Liver (tissue), 9 donors: ENCODE measurements around the gene OLIG1. TPM values are rescaled to one million over a fixed set of nuclear protein-coding genes. Genes with fewer than 3 reads are reported as not detected.

Experiments used
- DNase-seq: peaks from one replicate; pipeline ENCODE4 v3.0.0-alpha.2; 2017; ENCODE audit warnings: low spot score
- H3K27ac ChIP-seq, 2 donors: one replicate each; pipeline ENCODE4 v1.7.0; 2013; ENCODE audit warnings: inconsistent platforms in 2 of 2, low read length in 2 of 2, control low read depth in 1 of 2, low read depth in 1 of 2, mild to moderate bottlenecking in 1 of 2
- H3K27me3 ChIP-seq, 4 donors: one replicate each; pipeline versions ENCODE4 v1.6.1 to v1.7.0; 2013; ENCODE audit warnings: low read length in 3 of 4, inconsistent platforms in 1 of 4, mild to moderate bottlenecking in 1 of 4, moderate library complexity in 1 of 4; ENCODE audit not compliant: control insufficient read depth in 4 of 4, insufficient read depth in 4 of 4
- H3K36me3 ChIP-seq, 4 donors: one replicate each; pipeline versions ENCODE4 v1.6.1 to v1.7.0; 2013; ENCODE audit warnings: low read length in 3 of 4, mild to moderate bottlenecking in 3 of 4, low read depth in 1 of 4, moderate library complexity in 1 of 4; ENCODE audit not compliant: control insufficient read depth in 4 of 4, insufficient read depth in 3 of 4
- H3K4me1 ChIP-seq, 4 donors: one replicate each; pipeline versions ENCODE4 v1.6.1 to v1.7.0; 2013; ENCODE audit warnings: low read length in 3 of 4, mild to moderate bottlenecking in 3 of 4, moderate library complexity in 1 of 4; ENCODE audit not compliant: control insufficient read depth in 4 of 4, insufficient read depth in 4 of 4
- H3K4me3 ChIP-seq, 3 donors: one replicate each; pipeline versions ENCODE4 v1.6.1 to v1.7.0; 2013; ENCODE audit warnings: low read length in 3 of 3, control low read depth in 1 of 3, low read depth in 1 of 3, mild to moderate bottlenecking in 1 of 3
- H3K9ac ChIP-seq, 2 donors: one replicate each; pipeline ENCODE4 v1.7.0; 2013; ENCODE audit warnings: low read length in 2 of 2, mild to moderate bottlenecking in 2 of 2, moderate library complexity in 2 of 2, control low read depth in 1 of 2, low read depth in 1 of 2
- H3K9me3 ChIP-seq, 4 donors: one replicate each; pipeline versions ENCODE4 v1.6.1 to v1.7.0; 2013; ENCODE audit warnings: low read length in 3 of 4; ENCODE audit not compliant: control insufficient read depth in 4 of 4
- EGR1 ChIP-seq, 2 donors: IDR thresholded peaks; 2 replicates each; pipeline ENCODE4 v1.6.1; 2016 to 2018; ENCODE audit warnings: antibody characterized with exemption in 2 of 2, low read depth in 2 of 2
- FOXA1 ChIP-seq: IDR thresholded peaks from 2 replicates; pipeline ENCODE4 v1.6.1; 2016; ENCODE audit warnings: antibody characterized with exemption
- FOXA2 ChIP-seq: IDR thresholded peaks from 2 replicates; pipeline ENCODE4 v1.6.1; 2016; ENCODE audit warnings: antibody characterized with exemption
- GABPA ChIP-seq, 2 donors: IDR thresholded peaks in 1 of 2; conservative IDR thresholded peaks in 1 of 2; 2 replicates each; pipeline ENCODE4 v1.6.1; 2016; ENCODE audit warnings: antibody characterized with exemption in 2 of 2, mild to moderate bottlenecking in 1 of 2, moderate library complexity in 1 of 2
- HNF4A ChIP-seq, 2 donors: conservative IDR thresholded peaks; 2 replicates each; pipeline ENCODE4 v1.6.1; 2016; ENCODE audit warnings: antibody characterized with exemption in 2 of 2, mild to moderate bottlenecking in 2 of 2
- HNF4G ChIP-seq: IDR thresholded peaks from 2 replicates; pipeline ENCODE4 v1.6.1; 2016; ENCODE audit warnings: antibody characterized with exemption
- JUND ChIP-seq, 2 donors: IDR thresholded peaks; 2 replicates each; pipeline ENCODE4 v1.6.1; 2016; ENCODE audit warnings: antibody characterized with exemption in 2 of 2
- NR2F2 ChIP-seq: IDR thresholded peaks from 2 replicates; pipeline ENCODE4 v1.6.1; 2016; ENCODE audit warnings: antibody characterized with exemption
- RAD21 ChIP-seq, 2 donors: IDR thresholded peaks; 2 replicates each; pipeline ENCODE4 v1.6.1; 2016; ENCODE audit warnings: antibody characterized with exemption in 2 of 2, mild to moderate bottlenecking in 2 of 2
- RXRA ChIP-seq, 2 donors: IDR thresholded peaks; 2 replicates each; pipeline ENCODE4 v1.6.1; 2017 to 2018; ENCODE audit warnings: antibody characterized with exemption in 2 of 2, mild to moderate bottlenecking in 1 of 2
- SP1 ChIP-seq: IDR thresholded peaks from 2 replicates; pipeline ENCODE4 v1.6.1; 2018; ENCODE audit warnings: antibody characterized with exemption, mild to moderate bottlenecking
- TAF1 ChIP-seq: conservative IDR thresholded peaks from 2 replicates; pipeline ENCODE4 v1.6.1; 2016; ENCODE audit warnings: antibody characterized with exemption, mild to moderate bottlenecking
- YY1 ChIP-seq: IDR thresholded peaks from 2 replicates; pipeline ENCODE4 v1.6.1; 2016; ENCODE audit warnings: antibody characterized with exemption, mild to moderate bottlenecking
- WGBS: extraction: QIAGEN DNeasy Blood & Tissue Kit; methylation state at CpG from one replicate; pipeline ENCODE4 v1.1.7; 2013; 5-methylcytosine and 5-hydroxymethylcytosine counted together
- polyA plus RNA-seq, 2 donors: library from polyadenylated mRNA; stranded (reverse) in 1 of 2; unstranded in 1 of 2; fragments of 200-250 nt in 1 of 2; fragments of >200 nt in 1 of 2; fragmentation: Nextera tagmentation in 1 of 2; extraction: Ambion mirVana in 1 of 2; gene quantifications; one replicate each; pipeline versions ENCODE4 v1.2.1 to v1.2.3, GENCODE V29; 2013 to 2015
- total RNA-seq, 2 donors: library from RNA; depleted of rRNA; stranded (reverse); fragments of >200 nt; gene quantifications; one replicate each; pipeline ENCODE4 v1.2.3, GENCODE V29; 2014
- TF ChIP-seq, protein P1 (sequence below): IDR thresholded peaks from 2 replicates; pipeline ENCODE4 v1.6.1; 2016; ENCODE audit warnings: antibody characterized with exemption, mild to moderate bottlenecking
- TF ChIP-seq, protein P2 (sequence below): IDR thresholded peaks from 2 replicates; pipeline ENCODE4 v1.6.1; 2016; ENCODE audit warnings: antibody characterized with exemption
- TF ChIP-seq, protein P3 (sequence below): fragments of 150-350 bp; IDR thresholded peaks from 2 replicates; pipeline ENCODE4 v1.5.1; 2017; ENCODE audit warnings: improper control_type of control experiment, low read depth, low read length; ENCODE audit not compliant: missing input control
- TF ChIP-seq, protein P4 (sequence below): IDR thresholded peaks from 2 replicates; pipeline ENCODE4 v1.6.1; 2016; ENCODE audit warnings: antibody characterized with exemption
- TF ChIP-seq, protein P5 (sequence below): IDR thresholded peaks from 2 replicates; pipeline ENCODE4 v1.6.1; 2016; ENCODE audit warnings: antibody characterized with exemption
- donor health status: healthy.
- donor health status: healthy.
- donor health status: healthy.
- donor health status: healthy.
- donor health status: healthy.

Gene OLIG1
- total and polyA plus RNA-seq, 4 donors = 0.19 TPM; not detected in 3

DNA sequence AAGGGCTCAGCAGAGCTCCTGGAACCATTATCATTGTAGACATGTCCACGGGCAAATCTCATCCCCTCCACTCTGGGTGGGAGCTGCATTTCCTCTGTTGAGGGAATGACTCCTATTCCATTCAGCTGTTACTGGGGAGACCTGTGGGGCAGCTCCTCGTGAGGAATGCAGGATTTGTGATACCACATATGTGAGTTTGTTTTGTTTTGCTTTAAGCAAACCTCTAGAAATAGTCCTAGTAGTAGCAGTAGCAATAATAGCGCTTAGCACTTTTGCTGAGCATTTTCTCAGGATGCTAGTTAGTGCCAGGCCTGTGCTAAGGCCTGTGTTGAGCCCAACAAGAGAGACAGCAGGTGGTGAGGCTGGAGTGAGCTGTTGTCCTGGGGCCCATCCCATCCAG is 10.8 kb downstream of the OLIG1 start:
- WGBS = 78% methylated on average over 3 of the region's 3 CpGs
- H3K27ac ChIP-seq = no peak overlapping the region
- no peaks in the 10 kb centered on the region for H3K9me3 ChIP-seq
- no peaks in the 10 kb centered on the region for H3K4me1 ChIP-seq
- DNase-seq = no peak
- H3K4me3 ChIP-seq = no peak overlapping the region
- H3K9ac ChIP-seq = no peak overlapping the region
- H3K27me3 ChIP-seq = peaks cover 0 to 4% (median 0%) of the 10 kb centered on the region in 4 donors
- H3K36me3 ChIP-seq = no peaks in the 10 kb centered on the region
- TF ChIP-seq SP1 (no peak), HNF4A (conservative IDR thresholded peaks at IDR 0.05) (no peak), JUND (IDR thresholded peaks at IDR 0.05) (no peak), EGR1 (IDR thresholded peaks at IDR 0.05; ENCODE audit: low read depth in 2 of 2) (no peak), YY1 (no peak), RXRA (IDR thresholded peaks at IDR 0.05) (no peak), NR2F2 (no peak), FOXA1 (no peak), HNF4G (no peak), GABPA (IDR thresholded peaks at IDR 0.05 in 1 of 2, conservative IDR thresholded peaks at IDR 0.05 in 1 of 2) (no peak), FOXA2 (no peak), RAD21 (IDR thresholded peaks at IDR 0.05) (no peak)
- TF ChIP-seq, protein P1, sequence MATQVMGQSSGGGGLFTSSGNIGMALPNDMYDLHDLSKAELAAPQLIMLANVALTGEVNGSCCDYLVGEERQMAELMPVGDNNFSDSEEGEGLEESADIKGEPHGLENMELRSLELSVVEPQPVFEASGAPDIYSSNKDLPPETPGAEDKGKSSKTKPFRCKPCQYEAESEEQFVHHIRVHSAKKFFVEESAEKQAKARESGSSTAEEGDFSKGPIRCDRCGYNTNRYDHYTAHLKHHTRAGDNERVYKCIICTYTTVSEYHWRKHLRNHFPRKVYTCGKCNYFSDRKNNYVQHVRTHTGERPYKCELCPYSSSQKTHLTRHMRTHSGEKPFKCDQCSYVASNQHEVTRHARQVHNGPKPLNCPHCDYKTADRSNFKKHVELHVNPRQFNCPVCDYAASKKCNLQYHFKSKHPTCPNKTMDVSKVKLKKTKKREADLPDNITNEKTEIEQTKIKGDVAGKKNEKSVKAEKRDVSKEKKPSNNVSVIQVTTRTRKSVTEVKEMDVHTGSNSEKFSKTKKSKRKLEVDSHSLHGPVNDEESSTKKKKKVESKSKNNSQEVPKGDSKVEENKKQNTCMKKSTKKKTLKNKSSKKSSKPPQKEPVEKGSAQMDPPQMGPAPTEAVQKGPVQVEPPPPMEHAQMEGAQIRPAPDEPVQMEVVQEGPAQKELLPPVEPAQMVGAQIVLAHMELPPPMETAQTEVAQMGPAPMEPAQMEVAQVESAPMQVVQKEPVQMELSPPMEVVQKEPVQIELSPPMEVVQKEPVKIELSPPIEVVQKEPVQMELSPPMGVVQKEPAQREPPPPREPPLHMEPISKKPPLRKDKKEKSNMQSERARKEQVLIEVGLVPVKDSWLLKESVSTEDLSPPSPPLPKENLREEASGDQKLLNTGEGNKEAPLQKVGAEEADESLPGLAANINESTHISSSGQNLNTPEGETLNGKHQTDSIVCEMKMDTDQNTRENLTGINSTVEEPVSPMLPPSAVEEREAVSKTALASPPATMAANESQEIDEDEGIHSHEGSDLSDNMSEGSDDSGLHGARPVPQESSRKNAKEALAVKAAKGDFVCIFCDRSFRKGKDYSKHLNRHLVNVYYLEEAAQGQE = no peak
- TF ChIP-seq, protein P2, sequence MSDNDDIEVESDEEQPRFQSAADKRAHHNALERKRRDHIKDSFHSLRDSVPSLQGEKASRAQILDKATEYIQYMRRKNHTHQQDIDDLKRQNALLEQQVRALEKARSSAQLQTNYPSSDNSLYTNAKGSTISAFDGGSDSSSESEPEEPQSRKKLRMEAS = no peak
- TF ChIP-seq, protein P3, sequence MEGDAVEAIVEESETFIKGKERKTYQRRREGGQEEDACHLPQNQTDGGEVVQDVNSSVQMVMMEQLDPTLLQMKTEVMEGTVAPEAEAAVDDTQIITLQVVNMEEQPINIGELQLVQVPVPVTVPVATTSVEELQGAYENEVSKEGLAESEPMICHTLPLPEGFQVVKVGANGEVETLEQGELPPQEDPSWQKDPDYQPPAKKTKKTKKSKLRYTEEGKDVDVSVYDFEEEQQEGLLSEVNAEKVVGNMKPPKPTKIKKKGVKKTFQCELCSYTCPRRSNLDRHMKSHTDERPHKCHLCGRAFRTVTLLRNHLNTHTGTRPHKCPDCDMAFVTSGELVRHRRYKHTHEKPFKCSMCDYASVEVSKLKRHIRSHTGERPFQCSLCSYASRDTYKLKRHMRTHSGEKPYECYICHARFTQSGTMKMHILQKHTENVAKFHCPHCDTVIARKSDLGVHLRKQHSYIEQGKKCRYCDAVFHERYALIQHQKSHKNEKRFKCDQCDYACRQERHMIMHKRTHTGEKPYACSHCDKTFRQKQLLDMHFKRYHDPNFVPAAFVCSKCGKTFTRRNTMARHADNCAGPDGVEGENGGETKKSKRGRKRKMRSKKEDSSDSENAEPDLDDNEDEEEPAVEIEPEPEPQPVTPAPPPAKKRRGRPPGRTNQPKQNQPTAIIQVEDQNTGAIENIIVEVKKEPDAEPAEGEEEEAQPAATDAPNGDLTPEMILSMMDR = no peak

DNA sequence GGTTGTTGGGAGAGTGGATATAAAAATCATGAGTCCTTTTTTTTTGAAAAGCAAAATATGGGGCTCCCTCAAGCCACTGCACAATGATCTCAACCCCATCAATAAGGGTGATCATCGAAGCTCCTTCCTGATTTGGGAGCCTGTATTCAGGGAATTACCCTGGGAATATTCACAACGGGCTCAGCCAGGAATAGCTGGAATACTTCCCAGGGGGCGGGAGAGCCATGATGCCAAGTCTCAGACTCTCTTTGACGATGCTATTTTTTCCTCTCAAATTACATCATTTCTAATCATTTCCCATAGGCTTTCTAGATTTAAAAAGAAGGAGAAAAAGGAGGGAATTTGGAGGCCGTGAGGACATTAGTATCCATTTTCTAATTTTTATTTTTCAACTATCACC is 18.4 kb downstream of the OLIG1 start:
- TF ChIP-seq EGR1 (IDR thresholded peaks at IDR 0.05; ENCODE audit: low read depth in 2 of 2) (no peak), RAD21 (IDR thresholded peaks at IDR 0.05) (no peak), JUND (IDR thresholded peaks at IDR 0.05) (no peak), YY1 (no peak), RXRA (IDR thresholded peaks at IDR 0.05) (no peak), TAF1 (no peak), HNF4G (no peak), SP1 (no peak), HNF4A (conservative IDR thresholded peaks at IDR 0.05) (no peak), GABPA (IDR thresholded peaks at IDR 0.05 in 1 of 2, conservative IDR thresholded peaks at IDR 0.05 in 1 of 2) (no peak), FOXA1 (no peak)
- TF ChIP-seq, protein P3 = no peak
- TF ChIP-seq, protein P4, sequence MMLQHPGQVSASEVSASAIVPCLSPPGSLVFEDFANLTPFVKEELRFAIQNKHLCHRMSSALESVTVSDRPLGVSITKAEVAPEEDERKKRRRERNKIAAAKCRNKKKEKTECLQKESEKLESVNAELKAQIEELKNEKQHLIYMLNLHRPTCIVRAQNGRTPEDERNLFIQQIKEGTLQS = no peak
- TF ChIP-seq, protein P5, sequence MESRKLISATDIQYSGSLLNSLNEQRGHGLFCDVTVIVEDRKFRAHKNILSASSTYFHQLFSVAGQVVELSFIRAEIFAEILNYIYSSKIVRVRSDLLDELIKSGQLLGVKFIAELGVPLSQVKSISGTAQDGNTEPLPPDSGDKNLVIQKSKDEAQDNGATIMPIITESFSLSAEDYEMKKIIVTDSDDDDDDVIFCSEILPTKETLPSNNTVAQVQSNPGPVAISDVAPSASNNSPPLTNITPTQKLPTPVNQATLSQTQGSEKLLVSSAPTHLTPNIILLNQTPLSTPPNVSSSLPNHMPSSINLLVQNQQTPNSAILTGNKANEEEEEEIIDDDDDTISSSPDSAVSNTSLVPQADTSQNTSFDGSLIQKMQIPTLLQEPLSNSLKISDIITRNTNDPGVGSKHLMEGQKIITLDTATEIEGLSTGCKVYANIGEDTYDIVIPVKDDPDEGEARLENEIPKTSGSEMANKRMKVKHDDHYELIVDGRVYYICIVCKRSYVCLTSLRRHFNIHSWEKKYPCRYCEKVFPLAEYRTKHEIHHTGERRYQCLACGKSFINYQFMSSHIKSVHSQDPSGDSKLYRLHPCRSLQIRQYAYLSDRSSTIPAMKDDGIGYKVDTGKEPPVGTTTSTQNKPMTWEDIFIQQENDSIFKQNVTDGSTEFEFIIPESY = no peak

More for the DNA sequence above, 18.4 kb downstream of the OLIG1 start:
- WGBS = 66% methylated on average over 5 of the region's 5 CpGs
- Histone ChIP-seq H3K9ac (no peak overlapping the region), H3K4me3 (no peak overlapping the region), H3K36me3 (no peaks in the 10 kb centered on the region), H3K9me3 (no peaks in the 10 kb centered on the region), H3K27ac (no peak overlapping the region), H3K4me1 (no peaks in the 10 kb centered on the region), H3K27me3 (peaks cover 0 to 3% (median 0%) of the 10 kb centered on the region in 4 donors)
- no peak for DNase-seq
